HG02588 (cell line): ENCODE data around the gene MIPEP.

Experiments
- ATAC-seq: cut with Tn5 transposase; IDR thresholded peaks from one replicate; pipeline ENCODE4 v1.9.1; 2021; ENCODE audit warnings: mild to moderate bottlenecking, moderate library complexity; ENCODE audit not compliant: unreplicated experiment

MIPEP gene

DNA sequence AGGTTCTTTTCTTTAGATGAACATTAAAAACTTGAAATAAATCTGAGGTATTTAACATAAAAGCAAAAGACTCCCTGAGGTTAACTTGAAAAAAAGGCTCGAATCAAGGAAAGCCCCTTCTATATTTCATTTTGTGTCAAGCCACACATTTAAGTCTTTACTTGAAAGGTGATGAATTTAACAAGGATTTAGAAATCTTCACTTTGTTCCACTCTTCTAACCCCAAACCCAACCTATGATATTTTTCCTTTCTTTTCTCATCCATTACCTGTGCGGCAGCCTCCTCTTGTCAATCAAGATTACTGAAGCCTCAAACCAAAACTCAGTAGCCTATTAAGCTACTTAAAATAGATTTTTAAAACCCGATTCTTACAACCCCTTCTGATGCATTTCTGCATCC lies 33.8 kb downstream of the MIPEP start:
- ATAC-seq, result no peak

DNA sequence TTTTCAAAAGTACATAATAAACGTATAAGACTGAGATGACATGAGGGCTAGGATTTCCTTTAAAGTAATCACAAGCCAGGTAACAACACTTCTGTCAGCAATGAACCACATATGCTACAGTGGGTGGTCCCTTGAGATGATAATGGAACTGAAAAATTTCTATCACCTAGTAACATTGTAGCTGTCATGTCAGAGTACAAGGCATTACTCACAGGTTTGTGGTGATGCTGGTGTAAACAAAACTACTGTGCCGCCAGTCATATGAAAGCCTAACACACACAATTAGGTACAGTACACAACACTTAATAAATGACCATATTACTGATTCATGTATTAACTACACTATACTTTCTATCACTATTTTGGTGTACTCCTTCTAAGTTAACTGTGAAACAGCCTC lies 36.8 kb downstream of the MIPEP start:
- ATAC-seq, result no peak

DNA sequence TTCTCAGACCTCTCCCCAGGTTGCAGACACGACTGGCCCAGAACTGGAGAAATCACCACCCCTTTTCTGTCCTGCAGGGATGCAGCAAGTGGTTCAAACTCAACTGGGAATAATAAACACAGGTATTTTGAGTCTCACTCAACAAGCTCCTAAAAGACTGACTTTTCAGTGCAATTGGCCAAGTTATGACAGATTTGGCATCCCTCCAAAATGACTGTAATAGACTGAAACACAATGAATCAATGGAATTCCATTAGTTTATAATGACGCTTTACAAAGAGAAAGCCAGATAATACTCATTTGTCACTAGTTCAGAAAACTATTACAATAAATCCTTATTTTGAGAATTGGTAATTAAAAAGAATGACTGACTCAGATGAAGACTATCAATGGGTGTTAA lies 38.1 kb downstream of the MIPEP start:
- no peak for ATAC-seq

DNA sequence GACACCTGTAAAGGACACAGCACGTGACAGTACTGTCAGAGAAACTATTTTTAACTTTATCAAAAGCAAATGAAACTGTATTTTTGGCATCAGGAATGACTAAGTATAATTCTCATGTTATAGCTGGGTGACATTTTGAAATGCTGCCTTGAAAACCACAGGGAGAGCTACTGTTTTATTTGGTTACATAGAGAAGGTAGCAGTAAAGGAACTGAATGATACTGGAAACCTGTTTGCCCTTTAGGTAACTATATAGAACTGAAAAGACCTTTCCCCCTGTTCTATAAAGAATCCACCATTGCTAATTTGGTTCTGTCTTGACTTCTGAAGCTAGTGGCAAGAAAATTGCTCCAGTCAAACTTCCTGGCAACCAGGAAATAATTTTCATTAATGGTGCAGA lies 39.1 kb downstream of the MIPEP start:
- no peak for ATAC-seq

DNA sequence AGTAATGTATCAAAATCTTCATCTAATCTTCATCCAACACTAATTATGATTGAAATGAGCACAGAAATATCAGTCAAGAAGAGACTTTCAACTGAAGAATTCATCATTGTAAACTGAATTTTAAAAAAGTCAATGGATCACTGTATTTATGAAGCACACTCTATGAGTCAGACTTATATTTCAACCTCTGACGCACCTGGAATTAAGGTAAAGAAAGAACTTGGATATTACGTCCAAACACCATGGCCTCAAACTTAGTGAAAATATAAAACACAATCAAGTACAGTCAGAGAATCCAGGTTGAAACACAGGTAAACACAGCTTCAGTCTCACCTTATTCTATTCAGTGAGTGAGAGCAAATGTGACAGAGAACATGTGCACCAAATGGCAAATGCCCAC lies 39.5 kb downstream of the MIPEP start:
- ATAC-seq, result no peak

DNA sequence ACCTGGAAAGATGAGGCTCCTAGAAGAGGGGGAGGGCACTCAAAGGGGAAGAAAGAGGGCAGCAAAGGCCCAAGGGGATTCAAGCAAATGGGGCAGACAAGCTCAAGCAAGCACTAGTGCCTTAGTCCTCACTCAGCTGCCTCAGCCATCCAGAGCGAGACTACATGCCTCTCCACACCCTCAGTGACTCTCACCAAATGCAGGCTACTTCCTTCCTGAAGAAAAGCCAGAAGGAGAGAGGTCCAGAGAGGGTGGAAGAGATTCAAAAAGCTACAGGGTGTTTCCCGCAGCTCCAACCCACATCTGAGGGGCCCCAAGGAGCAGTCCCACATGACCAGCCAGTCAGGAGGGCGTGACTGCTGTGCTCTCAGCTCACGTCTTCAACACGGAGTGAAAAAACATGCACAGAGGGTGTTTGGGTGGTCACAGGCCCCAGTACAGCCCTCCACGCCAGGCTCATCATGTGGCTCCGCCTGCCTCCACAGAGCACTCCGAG lies 40.5 kb downstream of the MIPEP start:
- no peak for ATAC-seq

DNA sequence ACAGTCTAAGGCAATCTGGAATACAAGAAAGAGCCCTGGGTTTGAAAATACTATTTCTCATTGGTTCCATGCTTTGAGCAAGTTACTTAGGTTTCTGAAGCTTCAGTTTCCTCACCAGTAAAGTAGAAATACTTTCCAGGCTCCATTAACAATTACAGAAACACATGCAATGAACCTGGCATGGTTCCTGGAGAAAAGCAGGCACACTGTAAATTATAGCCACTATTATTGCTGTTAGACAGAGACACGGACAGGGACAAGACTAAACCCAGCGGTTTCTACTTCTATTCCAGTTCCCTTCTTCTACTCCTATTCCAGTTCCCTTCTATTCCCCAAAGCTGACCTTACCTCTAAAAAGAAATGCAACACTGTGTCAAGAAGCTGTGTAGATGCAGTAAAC lies 41.2 kb downstream of the MIPEP start:
- no peak for ATAC-seq

DNA sequence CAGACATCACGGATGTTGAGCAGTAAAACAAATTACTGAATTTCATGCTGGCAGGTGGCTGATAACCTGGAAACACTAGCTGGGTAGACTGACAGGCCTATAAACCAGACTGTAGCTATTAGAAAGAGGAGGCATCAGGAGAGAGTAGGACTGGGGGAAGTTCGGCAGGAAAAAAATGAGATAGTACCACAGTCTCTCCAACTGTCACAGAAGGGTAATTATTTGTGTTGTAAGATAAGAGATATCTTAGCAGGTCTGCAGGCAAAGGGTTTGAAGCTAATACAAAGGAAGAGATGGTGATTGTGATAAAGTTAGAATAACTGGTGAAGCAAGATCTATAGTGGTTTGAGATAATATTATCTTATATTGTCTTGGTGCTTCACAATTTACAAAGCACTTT lies 41.7 kb downstream of the MIPEP start:
- ATAC-seq, result no peak

DNA sequence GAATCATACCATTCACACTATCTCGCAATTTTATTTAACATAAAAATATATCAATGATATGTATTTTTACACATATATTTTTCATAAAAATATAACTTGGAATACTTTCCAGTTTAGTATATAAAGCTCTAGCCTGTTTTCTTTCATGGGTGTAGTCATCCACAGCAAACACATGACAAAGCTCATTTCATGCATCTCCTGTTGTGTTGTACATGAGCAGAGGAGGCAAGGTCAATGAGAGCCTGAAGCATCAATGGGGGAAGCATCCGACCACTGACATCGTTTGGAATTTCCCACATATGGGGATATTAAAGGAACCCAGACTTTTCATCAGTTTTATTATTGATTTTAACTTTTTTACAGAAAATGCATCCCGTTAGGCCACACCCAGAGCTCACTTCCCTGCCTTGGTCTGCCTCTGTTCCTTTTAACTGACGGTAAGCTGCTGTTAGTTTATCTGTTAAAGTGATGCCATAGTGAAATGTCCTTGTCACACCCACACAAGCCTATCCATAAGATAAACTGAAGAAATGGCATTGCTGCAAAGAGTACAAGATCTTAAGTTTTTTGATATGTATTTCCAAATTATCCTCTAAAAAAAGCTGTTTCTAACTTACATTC lies 44.0 kb downstream of the MIPEP start:
- ATAC-seq, result peak; percentile 30

DNA sequence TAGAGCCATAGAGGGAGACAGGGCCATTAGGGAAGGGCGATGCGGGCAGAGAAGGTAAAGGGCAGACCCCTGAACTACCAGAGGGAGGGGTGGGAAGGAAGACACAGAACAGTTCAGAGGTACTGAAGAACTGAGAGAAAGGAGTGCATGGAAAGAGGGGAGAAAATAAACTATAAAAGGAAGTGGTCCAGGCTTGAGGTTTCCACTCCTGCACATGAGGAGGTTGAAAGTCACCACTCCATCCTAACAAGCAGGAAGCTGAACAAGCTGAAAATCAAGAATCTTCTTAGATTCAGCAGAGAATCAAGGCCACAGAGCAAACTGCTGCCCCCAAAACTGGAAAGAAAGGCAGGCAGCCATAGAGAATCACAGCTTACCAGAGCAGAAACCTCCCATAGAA lies 45.1 kb downstream of the MIPEP start:
- no peak for ATAC-seq

DNA sequence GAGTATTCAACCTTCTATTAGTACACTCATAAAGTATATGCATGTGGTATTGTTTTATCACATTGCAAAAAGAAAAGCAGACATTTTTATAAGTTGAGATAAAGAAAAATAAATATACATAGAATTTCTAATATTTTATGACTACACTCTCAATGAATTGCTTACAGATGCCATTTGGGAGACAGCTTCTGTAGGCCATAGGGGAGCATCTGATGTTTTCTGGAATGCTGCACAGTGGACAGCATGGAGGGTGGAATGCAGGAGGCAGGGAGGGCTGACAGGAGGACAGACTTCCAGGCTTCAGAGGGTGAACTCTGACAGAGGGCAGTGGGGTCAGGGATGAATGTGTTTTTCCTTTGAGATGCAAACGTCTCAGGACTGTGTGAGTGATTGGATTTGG lies 45.8 kb downstream of the MIPEP start:
- no peak for ATAC-seq

DNA sequence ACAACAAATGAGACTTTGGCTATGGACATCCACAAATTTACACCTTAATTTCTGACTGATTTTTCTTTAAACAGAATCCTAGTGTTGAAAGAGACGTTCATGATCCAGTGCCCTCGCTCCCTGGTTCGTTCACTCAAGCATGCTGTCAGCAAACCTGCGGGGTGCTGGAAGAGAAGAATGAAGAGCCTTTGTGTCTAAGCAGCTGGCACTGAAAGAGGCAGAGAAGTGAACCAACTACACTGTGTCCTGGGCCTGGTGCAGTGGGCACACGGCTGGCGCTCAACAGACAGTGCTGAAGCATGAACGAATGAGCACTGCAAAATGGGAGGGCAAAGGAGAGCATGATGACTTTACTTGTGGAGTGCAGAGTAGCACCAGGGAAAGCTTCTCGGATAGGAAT lies 46.8 kb downstream of the MIPEP start:
- no peak for ATAC-seq

DNA sequence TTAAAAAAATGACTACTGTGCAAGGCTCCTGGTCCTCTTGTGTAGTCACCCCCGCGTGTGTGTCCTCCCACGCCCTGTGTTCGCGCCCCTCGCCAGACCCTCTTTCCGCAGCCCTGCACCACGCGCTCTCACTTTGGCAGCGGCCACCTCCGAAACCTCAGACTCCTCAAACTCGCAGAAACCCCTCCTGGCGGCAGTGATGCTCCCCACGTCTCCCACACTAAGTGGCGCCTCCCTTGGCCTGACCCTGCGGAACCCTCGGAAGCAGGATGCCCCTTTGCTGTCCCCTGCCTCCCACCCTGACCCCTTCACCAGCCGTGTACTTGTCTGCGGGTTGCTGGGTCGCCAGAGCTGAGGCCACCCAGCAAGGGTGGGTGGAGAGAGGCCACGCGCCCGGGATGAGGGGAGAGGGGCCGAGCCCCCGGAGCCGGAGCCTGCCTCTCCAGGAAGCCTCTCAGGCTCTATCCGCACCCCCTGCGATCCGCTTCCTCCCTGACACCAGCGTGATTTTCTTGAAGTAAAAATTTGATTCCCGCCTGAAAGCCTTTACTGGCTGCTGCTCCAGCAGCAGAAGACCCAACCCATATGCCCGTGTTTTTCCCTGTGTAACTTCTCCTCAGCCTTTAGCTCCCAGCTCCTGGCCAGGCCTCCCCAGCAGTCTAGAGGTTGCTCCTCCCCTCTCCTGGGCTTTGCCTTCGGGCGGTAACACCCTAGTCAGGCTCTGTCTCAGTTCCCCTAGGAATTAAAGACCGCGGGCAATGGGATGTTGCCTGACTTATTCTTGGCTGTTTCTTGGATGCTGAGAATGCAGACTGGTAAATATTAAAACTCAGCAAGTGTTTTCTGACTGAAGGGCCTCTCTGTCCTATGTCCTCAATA lies 55.2 kb downstream of the MIPEP start:
- no peak for ATAC-seq

DNA sequence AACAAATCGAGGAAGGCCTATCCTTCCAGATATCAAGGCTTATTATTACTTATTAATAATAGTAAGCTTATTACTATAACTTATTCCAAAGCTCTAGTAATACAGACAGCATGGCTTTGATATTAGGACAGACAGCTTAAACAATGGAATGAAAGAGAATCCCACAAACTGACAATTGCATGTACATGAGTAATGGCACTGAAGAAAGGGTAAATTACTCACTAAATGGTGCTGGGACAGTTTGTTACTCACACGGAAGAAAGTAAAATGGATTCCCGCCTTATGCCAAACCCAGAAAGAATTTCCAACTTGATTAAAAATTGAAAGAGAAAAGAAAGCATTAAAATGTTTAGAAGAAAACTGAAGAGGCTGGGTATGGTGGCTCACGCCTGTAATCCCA lies 60.3 kb downstream of the MIPEP start:
- ATAC-seq, result no peak

DNA sequence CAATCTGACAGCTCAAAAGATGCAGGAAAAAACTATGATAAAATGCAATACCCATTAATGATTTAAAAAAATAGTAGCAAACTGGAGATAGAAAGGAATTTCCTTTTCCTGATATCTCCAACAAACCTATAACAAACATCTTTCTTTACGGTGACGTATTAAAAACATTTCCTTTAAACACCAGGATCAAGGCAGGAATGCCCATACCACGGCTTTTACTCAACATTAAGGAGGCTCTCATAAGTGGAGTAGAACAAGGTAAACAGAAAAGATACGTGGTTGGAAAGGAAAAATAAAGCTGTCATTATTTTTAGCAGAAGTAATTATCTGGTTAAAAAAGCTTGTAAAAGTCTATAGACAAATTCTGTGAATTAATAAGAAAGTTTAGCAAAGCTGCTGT lies 61.1 kb downstream of the MIPEP start:
- ATAC-seq, result no peak

DNA sequence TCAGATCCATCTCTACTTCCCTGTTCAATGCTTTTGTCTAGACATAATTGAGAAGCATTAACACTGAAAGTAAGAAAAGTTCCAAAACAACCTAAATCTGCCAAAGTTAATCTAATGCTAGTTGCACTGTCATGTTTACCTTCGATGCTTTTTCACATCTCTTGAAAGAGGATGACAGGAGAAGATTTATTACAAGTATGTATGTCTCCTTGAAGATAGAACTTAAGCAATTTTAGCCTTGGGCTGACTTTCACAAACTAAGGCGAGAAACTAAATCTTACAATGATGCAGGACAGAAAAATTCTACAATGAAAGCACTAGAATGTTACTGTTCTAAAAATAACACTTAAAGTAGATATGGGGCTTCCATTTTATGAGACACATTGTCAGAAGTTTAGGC lies 64.0 kb downstream of the MIPEP start:
- ATAC-seq, result no peak

DNA sequence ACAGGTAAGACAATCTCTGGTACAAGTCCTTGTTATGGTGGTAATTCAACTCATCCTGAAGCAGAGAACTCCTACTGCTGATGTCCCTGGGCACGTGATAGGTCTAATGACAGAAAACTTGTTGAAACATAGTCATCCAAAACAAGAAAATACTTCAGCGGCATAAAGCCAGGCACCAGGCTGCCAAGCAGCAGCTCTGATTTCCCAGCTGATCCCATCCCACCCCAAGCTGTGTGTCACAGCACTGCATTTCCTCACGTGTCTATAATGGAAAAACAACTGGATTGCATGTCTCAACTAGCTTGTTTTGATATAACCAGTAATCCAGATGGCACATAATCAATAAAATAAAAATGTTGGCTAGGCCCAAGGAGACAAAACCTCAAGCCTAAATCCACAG lies 64.8 kb downstream of the MIPEP start:
- no peak for ATAC-seq

DNA sequence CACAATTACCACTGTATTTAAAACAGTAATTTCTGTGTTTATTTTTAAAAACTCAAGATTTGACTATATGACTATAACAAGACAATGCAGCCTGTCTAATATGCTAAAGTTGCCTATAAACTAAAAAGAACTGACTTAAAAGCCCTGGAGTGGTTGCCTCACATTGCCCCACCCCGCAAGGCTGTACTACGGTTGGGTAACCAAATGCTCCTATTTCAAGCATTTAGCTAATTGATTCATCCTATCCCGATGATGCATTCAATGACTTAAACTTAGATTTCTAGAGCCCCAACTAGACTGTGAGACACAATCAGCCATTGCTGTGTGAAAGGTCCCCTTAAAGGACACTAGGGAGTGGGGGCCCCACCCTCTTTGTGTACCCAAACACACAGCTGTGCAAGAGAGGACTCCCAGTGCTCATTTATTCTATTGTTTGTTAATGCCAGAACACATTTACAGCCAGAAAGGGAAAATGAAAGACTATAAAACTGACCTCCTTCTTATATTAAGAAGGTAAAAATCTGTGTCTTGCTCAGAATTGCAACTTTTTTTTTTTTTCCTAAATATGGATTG lies 66.9 kb downstream of the MIPEP start:
- ATAC-seq, result no peak

DNA sequence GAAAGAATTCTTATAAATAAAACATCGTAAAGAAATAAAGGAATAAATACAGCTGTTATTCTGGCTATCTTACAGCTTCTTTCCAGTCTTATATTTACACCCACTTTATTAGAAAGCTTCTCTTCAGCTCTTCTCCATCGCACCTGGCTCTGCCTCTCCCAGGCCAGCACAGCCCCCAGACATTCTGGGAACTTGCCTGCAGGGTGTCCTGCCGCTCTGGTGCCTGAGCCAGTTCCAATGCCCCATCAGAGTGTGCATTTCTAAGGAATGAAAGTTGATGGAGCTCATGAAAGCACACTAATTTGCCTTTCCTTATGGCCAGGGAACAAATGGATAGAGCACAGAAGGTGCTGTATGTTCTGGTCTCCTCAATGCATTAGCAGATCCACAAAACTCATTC lies 68.7 kb downstream of the MIPEP start:
- no peak for ATAC-seq

DNA sequence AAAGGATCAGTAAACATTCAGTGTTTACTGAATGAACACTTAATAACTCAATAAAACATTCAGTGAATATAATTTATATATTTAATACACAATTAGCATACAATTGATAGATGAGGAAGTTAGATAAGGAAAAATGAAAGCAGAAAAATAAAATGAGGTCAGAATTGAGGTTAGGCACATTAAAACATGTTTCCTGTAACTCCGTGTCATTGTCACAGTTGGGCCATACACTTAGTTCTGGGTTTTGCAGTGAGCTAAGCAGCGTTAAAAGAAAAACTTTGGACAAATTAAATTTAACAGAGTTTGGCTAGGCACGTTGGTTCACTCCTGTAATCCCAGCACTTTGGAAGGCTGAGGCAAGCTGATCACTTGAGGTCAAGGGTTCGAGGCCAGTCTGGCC lies 71.4 kb downstream of the MIPEP start:
- no peak for ATAC-seq

DNA sequence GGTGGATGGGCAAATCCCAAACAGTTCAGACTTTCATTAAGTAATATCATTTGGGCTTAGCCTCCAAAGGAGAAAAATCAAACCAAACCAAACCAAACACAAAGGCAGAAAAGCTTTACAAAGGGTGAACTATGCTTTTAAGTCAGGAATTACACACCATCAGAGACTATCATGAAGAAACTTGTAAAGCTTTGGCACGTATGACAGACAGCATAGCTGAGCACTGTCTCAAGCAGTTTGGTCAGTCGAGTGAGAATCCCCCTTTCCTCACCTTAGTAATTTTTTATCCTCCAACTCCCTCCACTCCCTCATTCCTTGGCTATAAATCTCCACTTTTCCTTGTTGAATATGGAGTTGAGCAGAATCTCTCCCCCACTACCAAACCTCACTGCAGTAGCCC lies 72.1 kb downstream of the MIPEP start:
- no peak for ATAC-seq

DNA sequence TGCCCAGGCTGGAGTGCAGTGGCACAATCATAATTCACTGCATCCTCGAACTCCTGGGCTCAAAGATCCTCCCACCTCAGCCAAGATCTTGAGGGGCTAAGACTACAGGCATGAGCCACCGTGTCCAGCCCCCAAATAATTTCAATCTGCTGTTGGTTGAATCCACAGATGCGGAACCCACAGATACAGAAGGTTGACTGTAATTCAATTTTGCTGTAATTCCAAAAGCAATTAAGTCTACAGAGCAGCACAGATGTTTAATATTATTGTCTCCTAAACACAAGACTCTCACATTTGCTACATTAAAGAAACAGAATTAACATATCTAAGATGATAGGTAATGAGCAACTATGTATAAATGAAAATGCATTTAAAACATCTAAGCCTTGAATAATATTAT lies 75.6 kb downstream of the MIPEP start:
- no peak for ATAC-seq
